Stimulated activated CD4-positive, alpha-beta T cell treated with anti-CD3 and anti-CD28 coated beads, Interleukin-15, amount 100 ng/mL, for 24 hours (primary cell): ENCODE data around the gene CABP5.
"Not testable (repeated sequence)": the region's sequence is repeated elsewhere in the genome, so short reads cannot be mapped to it uniquely, and the experiment has no call there.

ENCODE experiments used
- DNase-seq: peaks from one replicate; pipeline ENCODE4 v3.0.0-alpha.2; 2020

CABP5 gene

DNA sequence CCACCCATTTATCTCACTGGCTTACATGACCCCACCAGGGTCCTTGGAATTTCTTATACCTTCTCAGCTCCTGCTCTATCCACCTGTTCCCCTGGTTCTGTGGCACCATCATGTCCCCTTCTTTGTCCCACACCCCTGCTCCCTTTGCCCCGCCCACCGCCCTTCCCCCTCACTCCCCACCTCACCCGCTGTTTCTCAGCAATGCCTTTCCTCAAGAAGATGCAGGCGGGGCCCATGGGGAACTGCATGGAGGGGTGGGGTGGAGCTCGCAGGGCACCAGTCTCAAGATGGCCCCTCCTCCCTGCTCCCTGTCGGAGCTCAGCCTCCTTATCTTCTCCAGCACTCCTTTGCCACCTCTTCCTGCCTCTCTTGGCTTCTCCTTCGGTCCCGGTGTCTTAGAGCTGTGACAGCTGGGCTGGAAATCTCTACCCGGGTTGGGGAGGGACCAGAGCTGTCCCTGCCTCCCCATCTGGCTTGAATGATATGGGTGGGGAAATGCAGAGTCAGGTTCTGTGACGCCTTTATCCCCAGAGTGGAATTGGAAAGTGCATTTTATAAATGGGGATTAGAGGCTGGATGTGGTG is at the start of gene CABP5:
CABP5 (minus strand) TSS at position 405 of the 584 bp plus-strand sequence; CDS start at position 248, 157 bp downstream.
- no peak for DNase-seq

DNA sequence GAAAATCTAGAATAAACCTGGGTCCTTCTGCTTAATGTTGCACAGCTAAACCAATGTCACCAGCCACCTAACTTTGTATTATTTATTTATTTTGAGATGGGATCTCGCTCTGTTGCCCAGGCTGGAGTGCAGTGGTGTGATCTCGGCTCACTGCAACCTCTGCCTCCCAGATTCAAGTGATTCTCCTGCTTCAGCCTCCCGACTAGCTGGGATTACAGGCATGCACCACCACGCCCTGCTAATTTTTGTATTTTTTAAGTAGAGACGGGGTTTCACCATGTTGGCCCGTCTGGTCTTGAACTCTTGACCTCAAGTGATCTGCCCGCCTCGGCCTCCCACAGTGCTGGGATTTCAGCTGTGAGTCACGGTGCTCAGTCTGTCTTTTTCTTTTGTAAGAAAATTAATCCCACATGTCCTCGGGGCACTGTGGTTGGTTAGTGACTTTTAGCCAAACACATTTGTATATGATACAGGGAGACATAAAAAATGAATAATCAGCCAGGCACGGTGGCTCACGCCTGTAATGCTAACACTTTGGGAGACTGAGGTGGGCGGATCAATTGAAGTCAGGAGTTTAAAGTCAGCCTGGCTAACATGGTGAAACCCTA is 47.3 kb upstream of the CABP5 start:
- DNase-seq: not testable (repeated sequence)

GRCh38 chr19:48090281-48090802 is 46.5 kb upstream of the CABP5 start:
- no peak for DNase-seq

GRCh38 chr19:48088991-48089390 is 45.1 kb upstream of the CABP5 start:
- not testable (repeated sequence) for DNase-seq

GRCh38 chr19:48085904-48086864 is 42.3 kb upstream of the CABP5 start:
- DNase-seq: no peak

- no peak for DNase-seq
These were observed 41.2 kb upstream of the CABP5 start for GRCh38 chr19:48085076-48085475.

GRCh38 chr19:48081106-48081505 is 37.2 kb upstream of the CABP5 start:
- DNase-seq: no peak

GRCh38 chr19:48070177-48070769 is 26.4 kb upstream of the CABP5 start:
- not testable (repeated sequence) for DNase-seq

- DNase-seq: no peak
These were observed 25.6 kb upstream of the CABP5 start for GRCh38 chr19:48069435-48069834.

- DNase-seq: no peak
These were observed 20.6 kb upstream of the CABP5 start for GRCh38 chr19:48064509-48064908.

GRCh38 chr19:48061401-48062344 is 17.8 kb upstream of the CABP5 start:
- DNase-seq: no peak

DNA sequence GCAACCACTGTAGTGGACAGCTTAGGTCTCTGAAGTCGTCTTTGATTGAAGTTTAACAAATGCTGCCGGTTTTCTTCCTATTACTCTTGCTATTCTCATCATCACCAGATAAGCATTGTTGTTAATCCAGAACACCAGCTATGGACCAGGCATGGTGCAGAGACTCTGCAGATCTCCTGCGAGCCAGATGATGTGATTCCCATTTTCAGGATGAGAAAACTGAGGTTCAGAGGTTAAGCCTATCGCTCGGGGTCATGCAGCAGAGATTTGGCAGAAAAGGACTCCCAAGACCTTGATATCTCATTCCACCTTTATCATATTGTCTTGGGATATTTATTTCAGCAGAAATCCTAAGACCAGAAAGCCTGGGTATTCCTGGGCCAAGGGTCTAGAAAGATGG is 16.5 kb upstream of the CABP5 start:
- no peak for DNase-seq

DNA sequence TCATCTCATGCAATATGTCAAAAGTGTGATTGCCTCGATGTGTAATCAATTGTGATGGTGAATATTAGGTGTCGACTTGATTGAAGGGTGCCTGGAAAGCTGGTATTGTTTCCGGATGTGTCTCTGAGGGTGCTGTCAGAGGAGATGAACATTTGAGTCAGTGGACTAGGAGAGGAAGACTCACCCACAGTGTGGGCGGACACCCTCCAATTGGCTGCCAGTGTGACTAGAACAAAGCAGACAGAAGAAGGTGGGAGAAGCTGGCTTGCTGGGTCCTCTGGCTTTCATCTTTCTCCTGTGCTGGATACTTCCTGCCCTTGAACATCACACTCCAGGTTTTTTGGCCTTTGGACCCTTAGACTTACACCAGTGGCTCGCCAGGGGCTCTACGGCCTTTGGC is 15.5 kb upstream of the CABP5 start:
- DNase-seq: peak; percentile 11

- DNase-seq: no peak
These were observed 10.0 kb upstream of the CABP5 start for GRCh38 chr19:48053856-48054255.

DNA sequence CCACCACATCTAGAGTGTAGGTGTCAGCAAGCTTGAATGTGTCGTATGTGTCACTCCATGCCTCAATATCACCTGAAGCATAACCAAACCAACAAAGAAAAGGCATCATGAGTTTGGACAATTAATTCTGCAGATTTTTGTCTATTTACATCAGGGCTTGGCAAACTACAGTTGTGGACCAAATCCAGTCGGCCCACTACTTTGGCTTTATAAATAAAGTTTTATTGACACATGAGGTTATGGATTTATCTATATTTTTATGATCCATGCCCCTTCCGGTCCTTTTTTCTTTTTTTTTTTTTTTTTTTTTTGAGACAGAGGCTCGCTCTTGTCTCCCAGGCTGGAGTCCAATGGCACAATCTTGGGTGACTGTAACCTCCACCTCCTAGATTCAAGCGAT is 9.2 kb upstream of the CABP5 start:
- no peak for DNase-seq

- DNase-seq: no peak
These were observed 7.6 kb upstream of the CABP5 start for GRCh38 chr19:48051335-48052033.

DNA sequence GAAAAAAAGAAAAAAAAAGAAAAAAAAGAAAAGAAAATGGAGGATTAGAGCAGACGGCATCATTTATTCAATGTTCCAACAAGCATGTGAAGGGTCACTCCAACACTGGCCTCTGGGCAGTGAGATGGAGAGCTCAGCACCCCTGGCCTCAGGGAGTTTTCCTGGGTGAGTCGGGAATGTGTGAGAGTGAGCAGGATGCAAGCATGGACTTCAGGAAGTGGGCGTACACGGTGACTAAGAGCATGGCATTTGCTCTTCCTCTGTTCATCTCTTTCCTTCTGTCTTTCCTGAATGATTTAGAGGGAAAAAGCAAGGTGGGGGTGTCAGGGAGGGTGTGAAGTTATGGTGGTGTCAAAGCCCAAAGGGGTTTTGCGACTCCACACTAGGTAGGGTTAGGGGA is 682 bp upstream of the CABP5 start:
- DNase-seq: no peak

DNA sequence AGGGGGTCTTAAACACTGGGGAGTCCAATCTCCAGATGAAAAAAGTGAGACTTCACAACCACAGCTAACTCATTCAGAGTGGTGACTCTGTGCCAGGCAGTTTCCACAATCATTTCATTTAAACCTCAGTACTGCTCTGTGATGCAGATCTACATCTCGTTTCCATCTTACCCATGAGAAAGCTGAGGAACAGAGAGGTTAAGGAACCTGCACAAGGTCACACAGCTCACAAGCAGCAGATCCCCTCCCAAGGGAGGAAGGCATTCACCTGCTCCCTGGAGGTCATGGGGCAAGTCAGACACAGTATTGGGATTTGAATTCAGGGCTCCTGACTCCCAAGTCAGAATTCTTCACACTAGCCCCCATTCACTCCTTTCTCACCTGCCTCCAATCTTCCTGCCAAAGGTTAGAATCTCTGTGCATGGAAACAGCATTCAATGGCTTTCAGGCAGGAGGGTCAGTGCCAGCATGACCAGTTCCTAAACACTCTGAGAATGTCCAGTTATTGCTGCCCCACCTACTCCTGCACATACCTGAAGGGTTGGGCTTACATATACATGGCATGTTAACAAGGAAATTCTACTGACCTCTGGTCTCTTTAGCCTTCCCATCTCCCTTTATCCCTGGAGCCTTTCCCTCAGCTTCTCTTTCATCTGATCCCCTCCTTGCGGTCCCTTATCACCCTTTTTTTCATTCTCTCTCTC is 1.9 kb downstream of the CABP5 start:
- no peak for DNase-seq

DNA sequence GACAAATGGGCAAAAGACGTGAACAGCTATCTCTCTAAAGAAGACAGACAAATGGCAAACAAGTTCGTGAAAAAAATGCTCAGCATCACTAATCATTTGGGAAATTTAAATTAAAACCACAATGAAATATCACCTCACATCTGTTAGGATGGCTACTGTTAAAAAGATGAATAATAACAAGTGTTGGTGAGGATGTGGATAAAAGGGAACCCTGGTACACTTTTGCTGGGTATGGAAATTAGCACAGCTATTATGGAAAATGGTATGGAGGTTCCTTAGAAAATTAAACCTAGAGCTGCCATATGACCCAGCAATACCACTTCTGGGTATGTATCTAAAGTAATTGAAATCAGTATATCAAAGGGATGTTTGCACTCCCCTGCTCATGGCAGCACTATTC is 7.1 kb downstream of the CABP5 start:
- DNase-seq: no peak

GRCh38 chr19:48033604-48034003 is 10.3 kb downstream of the CABP5 start:
- no peak for DNase-seq

DNA sequence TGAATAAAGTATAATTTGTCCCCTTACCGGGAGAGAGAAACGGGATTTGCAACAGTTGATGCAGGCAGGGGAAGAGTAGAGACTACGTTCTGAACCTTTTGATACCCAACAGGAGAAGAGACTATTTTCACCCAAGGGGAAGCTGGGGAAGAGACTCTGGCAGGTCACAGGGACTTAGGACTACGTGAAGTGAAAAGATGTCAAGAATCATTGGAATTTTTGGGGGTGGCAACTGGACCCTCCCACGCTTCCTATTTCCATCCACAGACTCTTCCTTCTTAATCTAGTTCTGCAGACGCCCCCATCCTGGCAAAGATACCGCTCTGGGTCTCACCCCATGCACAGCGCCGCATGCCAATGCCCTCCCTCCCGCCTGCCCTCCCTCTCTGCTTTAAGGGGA is 13.8 kb downstream of the CABP5 start:
- DNase-seq: no peak
